HG03139 (cell line): ENCODE results near the gene ARHGAP21.

Source experiments
- ATAC-seq: cut with Tn5 transposase; IDR thresholded peaks from one replicate; pipeline ENCODE4 v1.9.1; 2021; ENCODE audit not compliant: unreplicated experiment

ARHGAP21 gene

DNA sequence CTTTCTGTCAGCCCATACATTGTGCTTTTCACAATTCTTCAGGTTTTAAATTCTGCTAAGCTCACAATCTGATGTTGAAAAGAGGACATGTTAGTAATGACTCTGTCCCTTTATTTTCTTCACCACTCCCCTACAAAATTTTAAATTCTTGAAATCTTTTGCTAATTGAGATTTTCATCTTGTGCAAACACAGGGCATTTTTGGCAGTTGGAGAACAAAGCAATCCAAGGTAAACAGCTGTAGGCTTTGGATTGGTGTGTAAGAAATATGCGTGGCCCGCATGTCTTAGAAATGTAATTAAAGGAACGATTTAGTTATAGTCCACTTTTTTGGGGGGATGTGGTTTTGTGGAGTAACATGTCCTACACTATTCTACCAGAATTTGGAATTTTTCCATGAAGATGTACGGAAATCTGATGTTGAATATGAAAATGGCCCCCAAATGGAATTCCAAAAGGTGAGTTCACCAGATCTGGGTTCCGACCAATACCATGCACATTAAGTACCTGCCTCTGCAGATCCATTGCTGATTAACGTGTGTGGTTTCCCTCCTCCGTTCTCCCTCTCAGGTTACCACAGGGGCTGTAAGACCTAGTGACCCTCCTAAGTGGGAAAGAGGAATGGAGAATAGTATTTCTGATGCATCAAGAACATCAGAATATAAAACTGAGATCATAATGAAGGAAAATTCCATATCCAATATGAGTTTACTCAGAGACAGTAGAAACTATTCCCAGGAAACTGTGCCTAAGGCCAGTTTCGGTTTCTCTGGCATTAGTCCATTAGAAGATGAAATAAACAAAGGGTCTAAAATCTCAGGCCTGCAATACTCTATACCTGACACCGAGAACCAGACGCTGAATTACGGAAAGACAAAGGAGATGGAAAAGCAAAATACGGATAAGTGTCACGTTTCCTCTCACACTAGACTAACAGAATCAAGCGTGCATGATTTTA lies 181.1 kb downstream of the ARHGAP21 start:
- ATAC-seq = no peak

- no peak for ATAC-seq
Observed at GRCh38 chr10:24541239-24541753, 182.4 kb downstream of the ARHGAP21 start.

DNA sequence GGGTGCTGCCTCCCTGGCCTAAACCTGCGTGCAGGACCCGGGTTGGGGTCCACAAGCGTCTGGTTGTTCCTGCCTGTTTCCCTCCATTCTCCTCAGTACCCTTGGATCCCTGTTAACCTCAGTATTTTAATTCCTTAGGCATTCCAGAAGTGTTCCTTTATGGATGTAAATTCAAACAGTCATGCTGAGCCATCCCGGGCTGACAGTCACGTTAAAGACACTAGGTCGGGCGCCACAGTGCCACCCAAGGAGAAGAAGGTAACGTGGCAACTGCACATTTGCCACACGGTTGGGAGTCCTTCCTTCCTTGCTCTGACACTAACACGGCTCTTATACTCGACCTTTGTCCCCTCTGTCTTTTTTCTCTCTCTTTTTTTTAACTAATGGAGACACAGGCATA lies 187.1 kb downstream of the ARHGAP21 start:
- ATAC-seq = no peak

DNA sequence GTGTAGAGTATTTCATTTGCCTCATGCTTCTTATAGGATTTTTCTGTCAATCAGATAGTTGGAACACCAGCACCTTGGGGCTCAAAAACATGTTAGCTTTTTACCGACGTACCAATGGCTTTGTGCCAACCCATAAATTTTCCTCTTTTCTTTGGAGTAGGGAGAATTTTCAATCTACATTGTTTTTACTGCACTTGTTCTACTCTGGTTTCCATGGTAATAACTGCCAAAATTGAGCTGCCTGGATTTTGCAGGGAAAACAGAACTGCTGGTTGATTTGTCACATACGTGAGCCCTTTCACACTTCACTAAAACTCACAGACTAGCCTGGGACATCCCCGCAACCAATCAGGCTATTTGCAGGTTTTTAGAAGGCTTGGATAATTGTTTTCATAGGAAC lies 189.7 kb downstream of the ARHGAP21 start:
- ATAC-seq = no peak
